HG02943 (cell line): ENCODE results near the gene LMAN2L.

ENCODE experiments used
- ATAC-seq: cut with Tn5 transposase; IDR thresholded peaks from one replicate; pipeline ENCODE4 v1.9.1; 2021; ENCODE audit warnings: mild to moderate bottlenecking, low read depth, moderate library complexity; ENCODE audit not compliant: unreplicated experiment

The LMAN2L gene

GRCh38 chr2:96716388-96716787 is 23.5 kb downstream of the LMAN2L start:
- no peak for ATAC-seq

- no peak for ATAC-seq
Measured at GRCh38 chr2:96715658-96716057, 24.2 kb downstream of the LMAN2L start.

GRCh38 chr2:96710985-96711384 is 28.9 kb downstream of the LMAN2L start:
- ATAC-seq = no peak

GRCh38 chr2:96703021-96703751 is 36.7 kb downstream of the LMAN2L start:
- ATAC-seq = no peak

DNA sequence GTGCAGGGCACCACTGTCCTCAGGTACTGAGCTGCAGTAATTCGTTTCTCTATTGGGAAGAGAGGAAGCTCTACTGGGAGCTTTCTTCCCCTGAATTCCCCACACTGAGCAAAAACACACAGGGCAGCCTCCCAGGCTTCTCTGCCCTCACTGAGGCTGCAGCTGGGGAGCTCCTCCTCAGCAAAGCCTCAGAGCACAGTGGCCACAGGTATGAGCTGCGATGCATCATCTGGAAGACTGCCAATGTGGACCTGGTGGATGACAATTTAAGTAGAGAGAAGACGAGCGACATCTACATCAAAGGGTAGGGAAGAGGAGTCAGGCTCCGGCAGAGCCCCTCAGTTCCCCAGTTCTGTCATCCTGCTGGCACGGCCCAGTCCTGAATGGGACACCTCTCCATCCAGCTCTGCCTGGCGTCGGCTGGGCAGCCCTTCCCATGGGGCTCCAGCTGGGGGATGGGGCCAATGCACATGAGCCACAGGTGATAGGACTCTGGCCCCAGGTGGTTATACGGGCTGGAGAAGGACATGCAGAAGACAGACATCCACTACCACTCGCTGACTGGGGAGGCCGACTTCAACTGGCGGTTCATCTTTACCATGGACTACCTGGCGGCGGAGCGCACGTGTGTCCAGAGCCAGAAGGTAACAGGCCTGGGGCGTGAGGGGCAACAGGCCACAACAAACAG is 37.6 kb downstream of the LMAN2L start:
- no peak for ATAC-seq

GRCh38 chr2:96701636-96702035 is 38.2 kb downstream of the LMAN2L start:
- ATAC-seq = no peak

GRCh38 chr2:96700086-96700485 is 39.8 kb downstream of the LMAN2L start:
- no peak for ATAC-seq

- ATAC-seq = no peak
Measured at GRCh38 chr2:96699621-96700020, 40.2 kb downstream of the LMAN2L start.

DNA sequence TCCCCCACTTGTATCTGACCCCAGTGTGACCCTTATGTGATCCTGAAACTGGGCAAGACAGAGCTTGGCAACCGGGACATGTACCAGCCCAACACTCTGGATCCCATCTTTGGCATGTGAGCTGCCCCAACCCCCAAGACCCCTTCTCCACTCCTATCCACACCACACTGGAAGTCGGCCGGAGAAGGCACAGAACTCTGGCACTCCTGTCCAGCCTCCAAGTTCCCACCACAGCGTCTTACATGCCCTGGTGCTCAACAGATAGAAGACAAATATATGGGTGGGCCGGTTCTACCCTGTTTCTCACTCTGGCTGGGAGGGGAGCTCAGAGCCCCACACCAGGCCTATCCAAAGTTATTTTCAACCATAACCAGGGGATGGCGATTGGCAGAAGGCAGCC is 40.8 kb downstream of the LMAN2L start:
- no peak for ATAC-seq

DNA sequence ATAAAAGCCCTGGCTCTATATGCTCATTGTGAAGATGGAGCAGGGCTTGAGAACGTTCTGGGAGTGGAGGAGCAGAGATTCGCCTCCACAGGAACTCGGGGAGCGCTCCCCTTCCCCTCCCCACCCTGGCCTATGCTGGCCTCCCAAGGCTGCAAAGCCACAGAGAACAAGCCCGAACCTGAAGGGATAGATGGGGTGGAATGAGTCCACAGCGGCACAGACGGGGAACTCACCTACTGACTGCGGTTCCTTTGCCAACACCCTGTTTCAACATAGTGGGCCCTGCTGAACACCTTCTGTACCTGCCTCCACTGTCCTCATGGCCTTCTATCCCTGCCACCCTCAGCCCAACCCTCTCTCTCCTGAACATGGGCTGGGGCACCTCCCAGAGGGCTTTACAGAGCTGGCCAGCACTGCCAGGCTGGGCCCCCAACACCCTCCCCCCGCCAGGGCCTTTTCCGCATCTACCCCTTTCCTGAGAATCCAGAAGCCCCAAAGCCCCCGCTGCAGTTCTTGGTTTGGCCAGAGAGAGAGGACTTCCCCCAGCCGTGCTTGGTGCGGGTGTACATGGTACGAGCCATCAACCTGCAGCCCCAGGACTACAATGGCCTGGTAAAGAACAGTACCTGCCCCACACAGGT is 41.5 kb downstream of the LMAN2L start:
- no peak for ATAC-seq

- ATAC-seq = no peak
Measured at GRCh38 chr2:96697476-96697875, 42.4 kb downstream of the LMAN2L start.

DNA sequence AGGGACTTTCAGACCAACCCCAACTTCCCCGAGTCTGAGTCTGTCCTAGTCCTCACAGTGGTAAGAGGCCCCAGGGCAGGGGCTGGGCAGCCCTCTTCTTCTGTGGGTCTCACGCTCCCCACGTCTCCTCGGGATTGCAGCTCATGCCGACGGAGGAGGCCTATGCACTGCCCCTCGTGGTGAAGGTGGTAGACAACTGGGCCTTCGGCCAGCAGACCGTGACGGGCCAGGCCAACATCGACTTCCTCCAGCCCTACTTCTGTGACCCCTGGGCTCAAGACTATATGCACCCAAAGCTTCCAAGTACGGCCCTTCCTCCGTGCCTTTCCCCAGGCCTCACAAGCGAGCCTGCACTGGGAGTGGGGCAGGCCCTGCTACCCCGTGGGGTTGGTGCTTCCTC is 44.3 kb downstream of the LMAN2L start:
- ATAC-seq = no peak

DNA sequence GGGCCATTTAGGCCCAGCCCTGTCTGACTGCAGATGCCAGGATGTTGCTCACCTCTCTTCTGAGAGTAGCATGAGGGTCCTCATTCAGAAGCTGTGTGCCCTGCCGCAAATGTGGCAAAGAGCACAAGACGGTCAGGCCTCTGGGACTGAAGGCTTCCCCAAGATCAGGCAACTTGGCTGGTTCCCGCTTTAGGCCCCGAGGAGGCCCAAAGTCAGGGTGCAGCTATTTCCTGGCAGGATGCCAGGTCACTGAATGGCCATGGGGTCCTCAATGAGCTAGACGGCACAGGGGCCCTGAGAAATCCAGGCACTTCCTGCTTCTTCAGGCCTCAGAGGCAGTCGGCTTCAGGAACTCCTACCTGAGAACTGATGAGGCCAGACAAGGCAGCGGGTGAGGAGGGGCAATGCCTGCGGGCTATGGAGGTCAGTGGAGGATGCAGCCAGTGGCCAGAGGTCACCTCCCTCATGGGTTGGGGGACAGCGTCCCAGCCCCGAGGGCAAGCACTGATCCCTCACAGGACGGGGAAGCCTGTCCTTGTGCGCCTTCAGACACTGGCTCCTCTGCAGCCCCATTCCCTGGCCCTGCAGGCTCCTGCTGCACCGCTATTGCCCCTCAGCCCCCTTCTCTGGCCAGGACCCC is 44.9 kb downstream of the LMAN2L start:
- no peak for ATAC-seq

DNA sequence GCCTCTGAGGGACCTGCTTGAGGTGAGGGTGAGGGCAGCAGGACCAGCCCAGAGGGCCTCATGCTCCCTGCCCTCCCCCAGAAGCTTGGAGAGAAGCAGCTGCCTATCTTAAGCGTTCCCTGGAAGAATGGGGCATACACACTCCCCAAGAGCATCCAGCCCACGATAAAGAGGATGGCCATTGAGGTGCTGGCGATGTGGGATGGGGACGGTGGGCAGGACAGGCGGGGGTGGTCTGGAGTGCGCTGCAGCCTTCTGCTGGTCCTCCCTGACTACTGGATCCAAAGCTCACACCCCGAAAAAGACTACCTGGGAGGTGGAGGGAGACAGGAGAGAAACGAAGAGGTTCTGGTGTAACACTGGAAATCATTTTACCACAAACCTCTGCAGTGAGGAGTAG is 45.6 kb downstream of the LMAN2L start:
- no peak for ATAC-seq

DNA sequence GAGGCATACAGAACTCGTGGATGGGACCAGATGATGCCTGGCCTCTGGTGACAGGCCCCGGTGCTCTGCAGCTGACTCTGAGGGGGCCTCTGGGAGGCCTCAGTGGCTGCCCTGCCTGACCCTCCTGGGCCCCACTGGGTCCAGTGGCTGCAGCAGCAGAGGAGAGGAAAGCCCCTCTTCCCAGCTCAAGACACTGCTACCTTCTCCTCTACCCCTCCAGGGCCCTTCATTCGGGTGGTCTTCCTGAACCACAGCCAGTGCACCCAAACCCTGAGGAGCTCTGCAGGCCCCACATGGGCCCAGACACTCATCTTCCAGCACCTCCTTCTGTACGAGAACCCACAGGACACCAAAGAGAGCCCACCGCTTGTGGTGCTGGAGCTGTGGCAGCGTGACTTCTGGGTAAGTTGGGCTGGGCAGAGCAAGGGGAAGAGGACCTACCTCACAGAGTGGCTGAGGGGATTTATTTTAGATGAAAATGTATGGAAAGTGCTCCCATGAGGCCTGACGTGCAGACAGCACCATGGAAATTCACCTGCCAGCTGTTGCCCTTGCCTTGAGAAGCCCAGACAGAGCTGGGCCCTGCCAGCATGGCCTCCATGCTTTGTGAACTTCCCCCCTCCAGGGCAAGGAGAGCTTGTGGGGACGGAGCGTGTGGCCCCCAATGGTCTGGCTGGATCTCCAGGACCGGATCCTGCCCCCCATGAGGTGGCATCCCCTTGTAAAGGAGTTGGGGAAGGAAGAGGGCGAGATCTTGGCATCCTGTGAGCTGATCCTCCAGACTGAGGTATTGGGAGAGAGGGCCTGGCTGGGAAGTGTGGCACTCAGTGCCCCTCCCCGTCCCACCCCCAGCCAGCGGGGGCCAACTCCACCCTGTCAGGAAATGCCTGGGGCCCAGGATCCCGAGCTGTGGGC is 46.3 kb downstream of the LMAN2L start:
- no peak for ATAC-seq

DNA sequence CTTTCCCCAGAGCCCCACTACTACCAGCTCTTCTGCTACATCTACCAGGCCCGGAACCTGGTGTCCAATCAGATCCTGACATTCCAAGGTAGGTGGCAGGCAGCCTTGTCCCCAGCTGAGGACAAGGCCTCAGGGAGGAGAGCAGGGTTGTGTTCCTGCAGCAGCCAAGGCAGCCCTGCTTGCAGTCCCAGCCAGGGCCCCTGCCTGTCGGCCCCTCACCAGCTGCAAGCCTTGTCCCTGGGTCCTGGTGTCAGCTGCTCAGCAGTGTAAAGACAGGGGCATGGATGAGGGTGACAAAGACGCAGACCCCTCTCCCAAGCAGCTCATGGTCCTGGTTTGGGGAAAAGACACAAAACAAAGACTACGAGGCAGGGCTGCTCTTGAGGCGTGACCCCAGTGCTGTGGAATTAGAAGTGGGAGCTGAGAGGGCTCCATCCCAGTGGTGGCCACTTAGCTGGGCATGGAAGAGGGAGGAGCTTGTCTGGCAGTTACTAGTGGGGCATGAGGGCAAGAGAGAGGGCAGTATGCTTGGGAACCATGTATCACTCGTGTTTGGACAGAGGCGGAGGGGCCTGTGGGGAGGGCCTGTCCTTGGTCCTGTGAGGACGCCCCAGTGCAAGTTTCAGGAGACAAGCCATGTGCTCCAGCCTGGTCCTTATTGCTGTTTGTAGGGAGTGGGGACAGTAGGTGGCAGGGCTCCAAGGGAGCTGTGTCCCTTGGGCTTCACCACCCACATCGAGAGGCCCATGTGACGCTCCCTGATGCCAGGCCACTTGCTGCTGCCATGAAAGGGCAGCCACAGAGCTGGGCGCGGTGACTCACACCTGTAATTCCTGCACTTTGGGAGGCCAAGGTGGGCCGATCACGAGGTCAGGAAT is 47.5 kb downstream of the LMAN2L start:
- no peak for ATAC-seq

- no peak for ATAC-seq
Measured at GRCh38 chr2:96691022-96691612, 48.7 kb downstream of the LMAN2L start.

DNA sequence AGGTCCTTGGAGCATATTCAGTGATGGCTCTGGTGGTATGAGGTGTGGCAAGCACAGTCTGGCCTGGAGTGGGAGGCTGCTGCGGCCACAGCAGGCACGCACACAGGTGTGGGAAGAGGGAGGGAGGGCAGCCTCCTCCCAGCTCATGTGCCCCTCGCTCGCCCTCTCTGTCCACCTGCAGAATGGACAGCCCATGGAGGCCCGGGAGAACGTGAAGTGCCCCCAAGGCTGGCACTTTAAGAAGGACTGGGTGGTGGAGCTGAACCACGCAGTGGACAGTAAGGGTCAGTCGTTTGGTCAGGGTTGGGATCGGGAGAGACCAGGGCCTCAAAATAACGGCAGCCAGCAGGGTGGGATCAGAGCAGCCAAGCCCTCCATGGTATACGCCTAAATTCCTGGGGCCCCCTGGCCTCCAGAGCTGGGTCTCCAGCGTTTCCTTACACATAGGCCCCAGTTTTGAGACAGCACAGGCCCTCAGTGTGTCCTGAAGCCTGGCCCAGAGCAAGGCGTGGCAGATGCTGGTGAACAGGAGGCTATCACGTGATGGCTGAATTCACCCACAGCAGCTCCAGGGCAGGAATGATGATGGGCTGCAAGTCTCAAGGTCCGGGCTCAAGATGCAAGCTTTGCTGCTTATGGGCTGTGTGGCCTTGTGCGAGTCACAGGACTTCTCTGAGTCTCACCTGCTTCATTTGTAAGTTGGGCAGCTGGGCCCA is 49.4 kb downstream of the LMAN2L start:
- ATAC-seq = no peak
